Endometrial microvascular endothelial cells (primary cell): ENCODE results near the gene XRCC5. TPM values are rescaled to one million over a fixed set of nuclear protein-coding genes. Genes with fewer than 3 reads are reported as not detected.

Source experiments
- in situ Hi-C: cut with HindIII; loops from 2 replicates; pipeline ENCODE4 v1.10.0; 2017; ENCODE audit warnings: low sequenced_read_pairs, low pct_unique_long_range_greater_than_20kb; ENCODE audit errors: inconsistent ontology term
- total RNA-seq: library from RNA; depleted of rRNA; stranded (reverse); fragments of >200 nt; gene quantifications from one replicate; pipeline ENCODE4 v1.2.3, GENCODE V29; 2015; ENCODE audit errors: inconsistent ontology term

Gene XRCC5
- total RNA-seq, 1 donor from 2014 or later = 286 TPM

DNA sequence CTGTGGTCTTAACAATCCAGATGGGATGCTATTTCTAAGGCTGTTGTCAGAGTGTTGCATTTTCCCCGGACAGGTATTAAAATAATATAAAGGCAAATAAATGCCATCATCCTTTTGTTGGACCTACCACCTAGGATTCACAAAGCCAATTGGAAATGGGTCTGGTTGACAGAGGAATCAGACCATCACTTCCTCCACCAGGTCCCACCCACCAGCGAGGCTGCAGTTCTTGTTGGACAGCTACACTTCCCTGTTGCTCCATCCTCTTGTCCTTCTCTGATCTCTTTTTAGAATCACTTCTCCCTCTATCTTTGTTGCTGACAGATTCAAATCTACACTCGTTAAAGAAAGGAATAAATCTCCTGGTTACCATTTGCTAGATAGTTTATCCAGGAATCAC, 26.3 kb upstream of the XRCC5 start:
- in situ Hi-C loops = no loop called here

DNA sequence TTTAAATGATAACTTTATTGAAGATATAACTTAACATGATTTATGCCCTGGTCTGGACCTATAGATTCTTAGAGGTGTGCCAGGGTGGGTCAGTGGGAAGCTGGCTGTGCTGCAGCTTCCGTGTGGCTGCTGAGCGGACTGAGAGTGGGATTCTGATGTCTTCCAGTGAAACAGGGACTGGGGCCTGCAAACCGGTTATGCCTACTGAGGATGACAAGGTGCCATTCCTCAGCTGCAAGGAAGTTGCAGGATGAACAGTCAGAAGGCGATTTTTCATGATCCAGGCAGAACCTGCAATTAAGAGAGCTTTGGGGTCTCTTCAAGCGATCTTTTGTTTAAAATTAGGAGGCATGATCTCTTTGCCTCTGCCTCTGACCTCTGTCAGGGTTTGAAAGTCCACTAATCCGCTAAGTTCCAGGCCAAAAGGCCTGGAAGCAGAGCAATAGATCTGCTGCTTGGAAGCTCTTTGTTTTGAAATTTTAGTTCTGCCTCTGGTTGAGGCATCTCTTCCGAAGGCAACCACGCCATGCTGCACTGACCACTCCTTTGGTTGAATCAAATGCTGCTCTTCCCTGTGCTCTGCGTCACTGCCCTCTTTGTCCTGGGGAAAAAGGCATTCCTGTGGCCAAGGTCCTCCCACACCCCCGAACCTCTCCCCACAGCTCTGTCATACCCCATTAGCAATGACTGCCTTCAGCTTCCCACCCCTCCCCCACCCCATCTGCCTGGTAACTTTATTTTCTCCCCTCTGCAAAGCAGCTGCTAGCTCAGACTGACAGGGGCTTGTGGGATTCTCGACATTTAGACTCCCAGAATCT, 25.5 kb upstream of the XRCC5 start:
- in situ Hi-C loops = no loop called here

DNA sequence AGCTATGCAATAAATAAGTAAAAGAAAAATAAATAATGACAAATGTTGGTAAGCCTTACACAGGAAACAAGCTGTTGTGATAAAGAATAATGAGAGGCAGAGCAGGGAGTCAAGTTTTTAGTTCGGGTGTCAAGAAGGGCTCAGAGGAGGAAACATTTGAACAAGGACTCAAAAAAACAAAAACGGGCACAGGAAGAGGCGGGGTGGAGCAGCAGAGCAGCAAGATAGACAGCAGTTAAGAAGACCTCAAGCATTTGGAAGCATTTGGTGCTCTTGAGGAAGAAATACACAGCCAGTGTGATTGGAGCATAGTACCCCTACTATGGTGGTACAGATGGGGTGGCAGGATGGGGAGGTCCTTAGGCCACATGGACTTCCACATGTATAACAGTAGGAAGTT, 24.6 kb upstream of the XRCC5 start:
- in situ Hi-C loops = no loop called here

- in situ Hi-C loops = no loop called here
These were observed 22.8 kb upstream of the XRCC5 start for GRCh38 chr2:216086207-216086893.

GRCh38 chr2:216090369-216090786, 18.8 kb upstream of the XRCC5 start:
- in situ Hi-C loops = no loop called here

DNA sequence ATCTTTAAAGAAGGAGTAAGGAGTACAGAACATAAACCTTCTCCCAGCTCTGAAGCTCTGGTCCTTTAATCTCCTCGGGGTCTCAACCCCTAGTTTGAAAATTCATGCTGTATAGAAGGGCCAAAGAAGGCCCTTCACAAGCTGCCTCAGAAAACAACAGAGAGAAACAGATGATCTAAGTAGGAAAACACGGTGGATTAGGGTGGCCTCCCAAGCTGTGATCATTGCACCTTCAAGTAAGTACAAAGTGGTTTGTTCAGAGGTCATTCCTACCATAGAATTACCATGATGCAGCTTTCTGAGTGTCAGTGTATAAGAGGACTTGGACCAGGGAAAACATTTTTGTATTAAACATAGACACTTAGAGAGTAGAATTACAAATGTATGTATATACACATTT, 16.5 kb upstream of the XRCC5 start:
- in situ Hi-C loops = no loop called here

GRCh38 chr2:216094701-216095100, 14.4 kb upstream of the XRCC5 start:
- in situ Hi-C loops = no loop called here

GRCh38 chr2:216098421-216099334, 10.5 kb upstream of the XRCC5 start:
- in situ Hi-C loops = no loop called here

- in situ Hi-C loops = no loop called here
These were observed 8.0 kb upstream of the XRCC5 start for GRCh38 chr2:216101109-216101508.

GRCh38 chr2:216103213-216103612, 5.9 kb upstream of the XRCC5 start:
- in situ Hi-C loops = no loop called here

DNA sequence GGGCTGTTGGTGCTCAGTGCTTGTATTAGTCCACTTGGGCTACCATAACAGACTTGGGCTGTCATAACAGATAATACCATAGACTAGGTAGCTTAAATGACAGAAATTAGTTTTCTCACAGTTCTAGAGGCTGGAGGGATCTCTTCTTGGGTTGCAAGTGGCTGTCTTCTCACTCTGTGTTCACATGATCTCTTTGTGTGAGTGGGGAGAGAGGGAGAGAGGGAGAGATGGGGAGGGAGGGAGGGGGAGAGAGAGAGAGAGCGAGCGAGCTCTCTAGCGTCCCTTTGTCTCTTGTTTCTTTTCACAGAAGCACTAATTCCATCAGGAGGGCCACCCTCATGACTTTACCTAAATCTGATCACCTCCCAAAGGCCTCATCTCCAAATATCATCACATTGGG, 4.5 kb upstream of the XRCC5 start:
- in situ Hi-C loops = no loop called here

DNA sequence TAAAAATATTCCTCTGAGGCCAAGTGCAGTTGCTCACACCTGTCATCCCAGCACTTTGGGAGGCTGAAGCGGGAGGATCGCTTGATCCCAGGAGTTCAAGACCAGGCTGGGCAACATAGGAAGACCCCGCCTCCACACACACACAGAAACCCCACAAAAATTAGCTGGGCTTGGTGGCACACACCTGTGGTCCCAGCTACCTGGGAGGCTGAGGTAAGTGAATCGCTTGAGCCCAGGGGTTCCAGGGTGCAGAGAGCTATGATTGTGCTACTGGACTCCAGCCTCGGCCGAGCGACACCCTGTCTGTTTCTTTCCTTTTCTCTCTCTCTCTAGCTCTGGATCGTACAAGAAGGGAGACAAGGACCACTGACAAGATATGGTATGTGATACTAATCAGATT, 1.8 kb upstream of the XRCC5 start:
- in situ Hi-C loops = no loop called here

DNA sequence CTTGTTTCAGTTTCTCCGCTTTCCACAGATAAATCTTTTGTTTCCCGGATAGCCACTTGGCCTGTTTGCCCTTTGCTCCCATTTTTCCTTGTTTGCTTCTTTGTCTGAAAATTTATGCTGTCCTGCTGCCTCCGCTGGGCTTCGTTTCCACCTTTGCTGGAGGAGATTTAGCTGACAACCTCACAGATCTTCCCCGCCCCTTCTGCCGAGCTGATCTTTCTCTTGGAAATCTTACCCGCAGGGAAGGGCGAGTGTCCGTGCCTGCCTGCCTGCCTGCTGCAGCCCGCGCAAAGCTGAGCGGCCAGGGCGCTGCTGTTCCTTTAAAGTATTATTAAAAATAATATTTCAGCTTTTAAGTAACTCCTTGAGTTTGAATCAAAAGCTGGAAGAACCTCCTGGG, 1.4 kb upstream of the XRCC5 start:
- in situ Hi-C loops = no loop called here

GRCh38 chr2:216108310-216108966, 710 bp upstream of the XRCC5 start:
- in situ Hi-C loops = no loop called here

DNA sequence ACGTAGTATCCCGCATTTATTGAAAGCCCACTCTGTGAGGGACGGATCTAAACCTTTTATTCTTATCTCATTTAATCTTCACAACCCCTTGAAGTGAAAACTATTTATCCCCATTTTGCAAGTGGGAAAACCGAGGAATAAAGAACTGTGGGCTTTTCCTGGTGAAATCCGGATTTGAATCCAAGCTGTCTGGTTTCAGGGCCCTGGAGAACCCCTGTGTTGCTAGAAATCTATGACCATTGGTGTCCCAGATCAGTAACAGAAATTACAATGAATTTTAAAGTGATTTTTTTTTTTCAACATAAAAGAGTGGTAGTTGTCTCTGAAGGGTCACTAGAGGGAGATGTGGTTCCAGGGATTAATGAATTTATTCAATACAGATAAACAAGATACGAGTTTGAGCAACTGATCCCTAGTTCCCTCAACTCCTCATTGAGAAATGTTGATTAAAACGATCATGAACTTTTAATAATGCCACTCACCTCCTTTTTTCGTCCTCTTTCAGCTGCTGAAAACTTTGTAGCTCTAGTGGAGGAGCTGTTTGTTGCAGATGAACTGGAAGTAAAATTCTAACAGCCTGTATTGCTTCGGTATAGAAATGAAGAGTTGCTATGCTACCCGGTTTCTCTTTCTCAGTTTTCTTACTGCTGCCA, 940 bp downstream of the XRCC5 start:
- in situ Hi-C loops = no loop called here

GRCh38 chr2:216110620-216111019, 1.5 kb downstream of the XRCC5 start:
- in situ Hi-C loops = no loop called here

DNA sequence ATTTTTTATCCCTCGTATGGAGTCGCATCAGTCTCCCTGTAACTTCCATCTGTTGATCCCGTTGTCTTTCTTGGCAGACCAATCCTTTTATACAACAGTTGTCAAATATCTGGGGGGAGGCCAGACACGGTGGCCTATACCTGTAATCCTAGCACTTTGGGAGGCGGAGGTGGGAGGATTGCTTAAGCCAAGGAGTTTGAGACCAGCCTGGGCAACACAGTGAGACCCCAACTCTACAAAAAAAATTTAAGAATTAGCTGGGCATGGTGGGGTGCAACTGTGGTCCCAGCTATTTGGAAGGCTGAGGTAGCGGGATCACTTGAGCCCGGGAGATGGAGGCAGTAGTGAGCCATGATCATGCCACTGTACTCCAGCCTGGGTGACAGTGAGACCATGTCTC, 2.0 kb downstream of the XRCC5 start:
- in situ Hi-C loops = no loop called here

GRCh38 chr2:216112926-216113325, 3.8 kb downstream of the XRCC5 start:
- in situ Hi-C loops = no loop called here

- in situ Hi-C loops = no loop called here
These were observed 4.4 kb downstream of the XRCC5 start for GRCh38 chr2:216113572-216113971.
